A549 (cell line): ENCODE data around the gene BLID. TPM values are rescaled to one million over a fixed set of nuclear protein-coding genes. Genes with fewer than 3 reads are reported as not detected.

Experiments
- ATAC-seq, 2 experiments: fragments of 200-7000 bp in 1 of 2; fragments of >200 bp in 1 of 2; cut with Nextera tagmentation in 1 of 2; cut with Tn5 transposase in 1 of 2; 3 replicates each; pipeline versions ENCODE4 v1.8.0 to v1.9.1; 2018 to 2020; ENCODE audit warnings: mild to moderate bottlenecking in 1 of 2, moderate library complexity in 1 of 2
- CTCF ChIA-PET: fragments of 300-600 bp; sonication (Branson Sonifier 250); formaldehyde crosslinking; extraction: SDS; loops from one replicate; lab custom pipeline; 2021; ENCODE audit warnings: antibody characterized with exemption, inconsistent platforms; lab: Yijun Ruan, JAX
- POLR2A ChIA-PET: fragments of 350-600 bp; formaldehyde crosslinking; extraction: SDS; loops from one replicate; lab custom pipeline; 2021; ENCODE audit warnings: antibody characterized with exemption, inconsistent platforms; lab: Yijun Ruan, JAX
- DNase-seq, 2 experiments: peaks; one replicate each; pipeline versions ENCODE4 v3.0.0 to v3.0.0-alpha.2; 2011 to 2016; ENCODE audit warnings: low read depth in 1 of 2, low spot score in 1 of 2
- FAIRE-seq: peaks from 2 replicates; lab custom pipeline; 2011; peaks lifted over from hg19 to GRCh38; lab: Jason Lieb, UNC
- H3K27ac ChIP-seq, 2 experiments: fragments of >200 bp; sonication (Bioruptor Twin); formaldehyde crosslinking; 3 replicates each; pipeline ENCODE4 v1.5.1; 2016 to 2017
- H3K4me1 ChIP-seq: fragments of >200 bp; sonication (Bioruptor Twin); formaldehyde crosslinking; 3 replicates; pipeline ENCODE4 v1.6.1; 2016
- H3K4me2 ChIP-seq: fragments of >200 bp; sonication (Bioruptor Twin); formaldehyde crosslinking; 3 replicates; pipeline ENCODE4 v1.6.1; 2016
- H3K4me3 ChIP-seq: fragments of >200 bp; sonication (Bioruptor Twin); formaldehyde crosslinking; 3 replicates; pipeline ENCODE4 v1.5.1; 2016
- H3K9me3 ChIP-seq: fragments of >200 bp; sonication (Bioruptor Twin); formaldehyde crosslinking; 3 replicates; pipeline ENCODE4 v1.6.1; 2016
- BCL3 ChIP-seq: fragments of >200 bp; sonication (Bioruptor Twin); formaldehyde crosslinking; IDR thresholded peaks from 3 replicates; pipeline ENCODE4 v1.6.1; 2016
- BHLHE40 ChIP-seq: IDR thresholded peaks from 2 replicates; pipeline ENCODE4 v1.6.1; 2012; ENCODE audit warnings: low read depth, low read length, inconsistent platforms
- E2F6 ChIP-seq: IDR thresholded peaks from 2 replicates; pipeline ENCODE4 v1.6.1; 2012; ENCODE audit warnings: low read depth, borderline replicate concordance
- EP300 ChIP-seq, 2 experiments: fragments of >200 bp; sonication (Bioruptor Twin); formaldehyde crosslinking; IDR thresholded peaks; 2 replicates in 1 of 2; 3 replicates in 1 of 2; pipeline ENCODE4 v1.6.1; 2016 to 2017
- ESRRA ChIP-seq: fragments of 150-350 bp; IDR thresholded peaks from 2 replicates; pipeline ENCODE4 v1.6.1; 2014; ENCODE audit warnings: mild to moderate bottlenecking, low read length, borderline replicate concordance
- FOXS1 ChIP-seq: fragments of 250-450 bp; sonication (Bioruptor Pico); IDR thresholded peaks from 2 replicates; pipeline ENCODE4 v1.5.0; 2020; ENCODE audit warnings: mild to moderate bottlenecking, moderate library complexity
- GATA3 ChIP-seq: IDR thresholded peaks from 2 replicates; pipeline ENCODE4 v1.6.1; 2012; ENCODE audit warnings: borderline replicate concordance
- HOXA7 ChIP-seq: fragments of 250-450 bp; sonication (Bioruptor Pico); IDR thresholded peaks from 2 replicates; pipeline ENCODE4 v1.5.0; 2020; ENCODE audit warnings: mild to moderate bottlenecking, moderate library complexity
- HOXB13 ChIP-seq: fragments of 250-450 bp; sonication (Bioruptor Pico); IDR thresholded peaks from 2 replicates; pipeline ENCODE4 v1.5.0; 2020; ENCODE audit warnings: low read depth, mild to moderate bottlenecking, moderate library complexity
- JUN ChIP-seq, 2 experiments: fragments of >200 bp; sonication (Bioruptor Twin); formaldehyde crosslinking; IDR thresholded peaks; 2 replicates in 1 of 2; 3 replicates in 1 of 2; pipeline ENCODE4 v1.6.1; 2016 to 2017
- JUNB ChIP-seq: fragments of >200 bp; sonication (Bioruptor Twin); formaldehyde crosslinking; IDR thresholded peaks from 2 replicates; pipeline ENCODE4 v1.6.1; 2016
- KDM1A ChIP-seq: fragments of 200-600 bp; sonication (generic); IDR thresholded peaks from 2 replicates; pipeline ENCODE4 v1.6.1; 2016; ENCODE audit warnings: low read depth, mild to moderate bottlenecking
- MAFK ChIP-seq: fragments of 450-650 bp; IDR thresholded peaks from 2 replicates; pipeline ENCODE4 v1.6.1; 2014; ENCODE audit not compliant: partially characterized antibody
- NFE2L2 ChIP-seq: fragments of 150-350 bp; conservative IDR thresholded peaks from 2 replicates; pipeline ENCODE4 v1.6.1; 2014; ENCODE audit warnings: low read length
- NPAS2 ChIP-seq: fragments of 250-450 bp; sonication (Bioruptor Pico); IDR thresholded peaks from 2 replicates; pipeline ENCODE4 v1.8.0; 2022; ENCODE audit warnings: mild to moderate bottlenecking, moderate library complexity, borderline replicate concordance
- PHF8 ChIP-seq: fragments of 200-600 bp; sonication (generic); IDR thresholded peaks from 2 replicates; pipeline ENCODE4 v1.6.1; 2016; ENCODE audit warnings: low read depth, mild to moderate bottlenecking, antibody characterized with exemption, moderate library complexity, borderline replicate concordance
- RARB ChIP-seq: fragments of 250-450 bp; sonication (Bioruptor Pico); IDR thresholded peaks from 2 replicates; pipeline ENCODE4 v1.8.0; 2021; ENCODE audit warnings: mild to moderate bottlenecking, moderate library complexity
- RFX5 ChIP-seq: fragments of 450-650 bp; IDR thresholded peaks from 2 replicates; pipeline ENCODE4 v1.7.1; 2014; ENCODE audit warnings: antibody characterized with exemption, mild to moderate bottlenecking, moderate library complexity
- SREBF2 ChIP-seq: fragments of 450-650 bp; IDR thresholded peaks from 2 replicates; pipeline ENCODE4 v1.6.1; 2014; ENCODE audit warnings: mild to moderate bottlenecking, moderate library complexity
- ZSCAN20 ChIP-seq: fragments of 250-450 bp; sonication (Bioruptor Pico); IDR thresholded peaks from 2 replicates; pipeline ENCODE4 v1.8.0; 2022; ENCODE audit warnings: mild to moderate bottlenecking, moderate library complexity
- WGBS: methylation state at CpG from one replicate; pipeline ENCODE4 v1.1.6; 2017; ENCODE audit errors: missing lambda C conversion rate; 5-methylcytosine and 5-hydroxymethylcytosine counted together
- polyA plus RNA-seq, 4 experiments: library from polyadenylated mRNA; depleted of rRNA in 3 of 4; stranded (reverse); fragments of >200 nt; fragmentation: RNase III in 1 of 4; extraction: RNeasy Plus Mini Kit Qiagen cat#74134 plus additional on column Dnase treatment in 1 of 4; gene quantifications; 2 replicates in 3 of 4; 3 replicates in 1 of 4; pipeline ENCODE4 v1.2.3, GENCODE V29; 2011 to 2017
- TF ChIP-seq, protein P1 (sequence below): fragments of 250-450 bp; sonication (Bioruptor Pico); IDR thresholded peaks from 2 replicates; pipeline ENCODE4 v1.5.0; 2020; ENCODE audit warnings: low read depth, mild to moderate bottlenecking, moderate library complexity
- TF ChIP-seq, protein P2 (sequence below): fragments of 150-350 bp; IDR thresholded peaks from 2 replicates; pipeline ENCODE4 v1.6.1; 2014; ENCODE audit warnings: low read depth, mild to moderate bottlenecking, low read length
- TF ChIP-seq, protein P3 (sequence below): fragments of 250-450 bp; sonication (Bioruptor Pico); IDR thresholded peaks from 2 replicates; pipeline ENCODE4 v1.5.0; 2021; ENCODE audit warnings: mild to moderate bottlenecking, moderate library complexity, borderline replicate concordance

The BLID gene
- polyA plus RNA-seq, 2 of the 4 experiments (the other 2 are of a cell fraction), result 0.14 TPM; not detected in 1

DNA sequence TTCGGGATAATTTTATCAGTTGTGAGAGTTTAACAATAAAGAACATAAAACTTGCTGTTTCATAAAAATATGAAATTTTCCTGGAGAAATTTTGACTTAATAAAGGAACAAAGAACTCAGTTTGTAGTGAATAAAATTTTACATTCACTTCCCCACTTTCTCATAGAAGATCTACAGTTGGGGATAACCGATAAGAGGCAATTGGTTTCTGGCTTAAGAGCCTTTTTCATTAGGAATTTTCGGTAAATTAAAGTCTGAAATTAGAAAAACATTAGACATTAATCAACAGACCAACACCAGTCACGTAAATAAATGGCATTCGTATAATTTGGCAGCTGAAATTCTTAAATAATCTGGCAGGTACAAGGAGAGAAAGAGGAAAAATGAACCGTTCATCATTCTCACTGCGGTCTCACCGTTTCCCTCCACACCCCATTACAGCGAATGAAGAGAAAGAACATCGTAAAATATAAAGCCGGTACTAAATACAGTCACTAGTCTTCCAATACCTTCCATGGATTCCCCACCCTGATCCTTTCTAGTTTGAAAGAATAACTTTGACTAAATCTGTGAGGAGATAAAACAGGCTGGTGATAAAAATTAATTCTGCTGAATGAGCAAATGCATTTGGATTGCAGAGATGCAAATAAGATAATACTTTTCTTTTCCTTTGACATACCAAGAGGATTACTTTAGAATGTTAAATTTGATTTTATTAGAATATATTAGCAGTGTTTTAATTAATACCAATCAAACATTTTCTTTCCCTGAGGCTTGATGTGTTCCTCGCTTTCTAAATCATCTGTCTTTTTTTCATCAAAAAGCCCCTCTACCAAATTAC lies 19.5 kb downstream of the BLID start:
- ChIA-PET POLR2A (no interaction called here), CTCF (interaction anchor here (0.9 to 1.2 kb wide), 2 partner anchors 12 to 17 kb away, joined by 3 to 4 read pairs; no protein-coding TSS in a partner anchor)
- Histone ChIP-seq H3K27ac (no peak overlapping the region), H3K4me3 (no peak overlapping the region), H3K9me3 (no peaks in the 10 kb centered on the region), H3K4me2 (no peak overlapping the region), H3K4me1 (no peaks in the 10 kb centered on the region)
- no peak for ATAC-seq
- no peak for FAIRE-seq
- TF ChIP-seq GATA3, result no peak
- TF ChIP-seq ESRRA, result no peak
- TF ChIP-seq RFX5, result no peak
- TF ChIP-seq PHF8, result no peak
- no peak for TF ChIP-seq BHLHE40
- TF ChIP-seq, protein P1, sequence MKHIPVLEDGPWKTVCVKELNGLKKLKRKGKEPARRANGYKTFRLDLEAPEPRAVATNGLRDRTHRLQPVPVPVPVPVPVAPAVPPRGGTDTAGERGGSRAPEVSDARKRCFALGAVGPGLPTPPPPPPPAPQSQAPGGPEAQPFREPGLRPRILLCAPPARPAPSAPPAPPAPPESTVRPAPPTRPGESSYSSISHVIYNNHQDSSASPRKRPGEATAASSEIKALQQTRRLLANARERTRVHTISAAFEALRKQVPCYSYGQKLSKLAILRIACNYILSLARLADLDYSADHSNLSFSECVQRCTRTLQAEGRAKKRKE (CRISPR knock-in tag), result no peak
- no peak for TF ChIP-seq JUNB
- no peak for TF ChIP-seq RARB (CRISPR knock-in tag)
- TF ChIP-seq MAFK, result no peak
- TF ChIP-seq SREBF2, result no peak
- TF ChIP-seq, protein P2, sequence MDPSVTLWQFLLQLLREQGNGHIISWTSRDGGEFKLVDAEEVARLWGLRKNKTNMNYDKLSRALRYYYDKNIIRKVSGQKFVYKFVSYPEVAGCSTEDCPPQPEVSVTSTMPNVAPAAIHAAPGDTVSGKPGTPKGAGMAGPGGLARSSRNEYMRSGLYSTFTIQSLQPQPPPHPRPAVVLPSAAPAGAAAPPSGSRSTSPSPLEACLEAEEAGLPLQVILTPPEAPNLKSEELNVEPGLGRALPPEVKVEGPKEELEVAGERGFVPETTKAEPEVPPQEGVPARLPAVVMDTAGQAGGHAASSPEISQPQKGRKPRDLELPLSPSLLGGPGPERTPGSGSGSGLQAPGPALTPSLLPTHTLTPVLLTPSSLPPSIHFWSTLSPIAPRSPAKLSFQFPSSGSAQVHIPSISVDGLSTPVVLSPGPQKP, result no peak
- no peak for TF ChIP-seq JUN (IDR thresholded peaks at IDR 0.05)
- TF ChIP-seq FOXS1 (CRISPR knock-in tag), result no peak
- no peak for DNase-seq
- 95% methylated on average over 12 of the region's 12 CpGs for WGBS

DNA sequence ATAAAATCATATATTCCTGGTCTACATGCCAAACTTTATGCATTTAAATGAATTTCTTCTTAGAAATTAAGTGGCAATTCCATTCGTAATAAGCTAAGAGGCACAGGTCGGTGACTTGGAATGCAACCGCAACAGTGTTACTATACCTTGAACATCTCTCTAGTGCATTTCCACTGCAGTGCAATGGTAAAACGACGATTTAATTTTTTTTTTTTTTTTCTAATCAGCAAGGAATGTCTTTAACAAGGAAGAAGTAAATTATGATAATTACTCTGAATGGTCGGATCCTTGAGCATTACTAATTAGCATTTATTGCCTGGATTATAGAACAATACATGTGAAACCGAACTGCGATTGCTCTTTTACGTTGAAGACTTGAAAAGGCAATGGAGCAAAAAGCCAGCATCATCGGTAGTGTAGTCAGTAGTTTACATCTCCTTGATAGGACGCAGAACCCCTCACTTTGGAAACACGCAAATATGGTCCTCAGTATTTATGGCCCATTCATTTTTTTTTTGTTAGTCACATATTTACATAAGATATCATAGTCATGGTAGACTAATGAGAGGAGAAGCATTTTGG lies 20.2 kb downstream of the BLID start:
- ATAC-seq (no peak), DNase-seq (no peak), FAIRE-seq (no peak)
- 93% methylated on average over 12 of the region's 12 CpGs for WGBS
- Histone ChIP-seq H3K9me3 (no peaks in the 10 kb centered on the region), H3K27ac (no peak overlapping the region), H3K4me1 (no peaks in the 10 kb centered on the region), H3K4me3 (no peak overlapping the region), H3K4me2 (no peak overlapping the region)
- CTCF ChIA-PET, result no interaction called here
- POLR2A ChIA-PET, result no interaction called here
- TF ChIP-seq, protein P3, sequence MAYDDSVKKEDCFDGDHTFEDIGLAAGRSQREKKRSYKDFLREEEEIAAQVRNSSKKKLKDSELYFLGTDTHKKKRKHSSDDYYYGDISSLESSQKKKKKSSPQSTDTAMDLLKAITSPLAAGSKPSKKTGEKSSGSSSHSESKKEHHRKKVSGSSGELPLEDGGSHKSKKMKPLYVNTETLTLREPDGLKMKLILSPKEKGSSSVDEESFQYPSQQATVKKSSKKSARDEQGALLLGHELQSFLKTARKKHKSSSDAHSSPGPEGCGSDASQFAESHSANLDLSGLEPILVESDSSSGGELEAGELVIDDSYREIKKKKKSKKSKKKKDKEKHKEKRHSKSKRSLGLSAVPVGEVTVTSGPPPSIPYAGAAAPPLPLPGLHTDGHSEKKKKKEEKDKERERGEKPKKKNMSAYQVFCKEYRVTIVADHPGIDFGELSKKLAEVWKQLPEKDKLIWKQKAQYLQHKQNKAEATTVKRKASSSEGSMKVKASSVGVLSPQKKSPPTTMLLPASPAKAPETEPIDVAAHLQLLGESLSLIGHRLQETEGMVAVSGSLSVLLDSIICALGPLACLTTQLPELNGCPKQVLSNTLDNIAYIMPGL (CRISPR knock-in tag), result no peak
- no peak for TF ChIP-seq KDM1A
- TF ChIP-seq FOXS1 (CRISPR knock-in tag), result no peak
- no peak for TF ChIP-seq NPAS2 (CRISPR knock-in tag)
- TF ChIP-seq ZSCAN20 (CRISPR knock-in tag), result no peak
- no peak for TF ChIP-seq BCL3
- no peak for TF ChIP-seq HOXA7 (CRISPR knock-in tag)
- no peak for TF ChIP-seq HOXB13 (CRISPR knock-in tag)
- no peak for TF ChIP-seq JUN (IDR thresholded peaks at IDR 0.05)
- TF ChIP-seq E2F6, result no peak
- no peak for TF ChIP-seq NFE2L2
- no peak for TF ChIP-seq GATA3
- no peak for TF ChIP-seq SREBF2
- TF ChIP-seq EP300 (IDR thresholded peaks at IDR 0.05), result no peak
